HepG2 (cell line): ENCODE measurements around the gene CENPP. TPM values are rescaled to one million over a fixed set of nuclear protein-coding genes. Genes with fewer than 3 reads are reported as not detected.

Source experiments
- ATAC-seq: fragments of 200-7000 bp; cut with Tn5 transposase; 3 replicates; pipeline ENCODE4 v1.9.1; 2020; ENCODE audit warnings: mild to moderate bottlenecking, moderate library complexity
- BruUV-seq: library from RNA; stranded (reverse); fragments of 400-500 nt; replicated peaks from 2 replicates; lab custom pipeline; 2021; lab: Mats Ljungman, UMichigan
- CTCF ChIA-PET: fragments of 300-600 bp; formaldehyde crosslinking; extraction: SDS; loops from one replicate; lab custom pipeline; 2021; ENCODE audit warnings: low total read pairs, inconsistent platforms, low intra/inter-chr PET ratio; lab: Yijun Ruan, JAX
- POLR2A ChIA-PET: fragments of 350-600 bp; sonication (Branson Sonifier 250); formaldehyde crosslinking; loops from one replicate; lab custom pipeline; 2020; ENCODE audit warnings: antibody characterized with exemption, inconsistent platforms; lab: Yijun Ruan, JAX
- DNase-seq: peaks from one replicate; pipeline ENCODE4 v3.0.0-alpha.2; 2015; ENCODE audit warnings: low spot score
- FAIRE-seq: peaks from 3 replicates; lab custom pipeline; 2011; peaks lifted over from hg19 to GRCh38; lab: Jason Lieb, UNC
- H2AFZ ChIP-seq: one replicate; pipeline ENCODE4 v1.6.1; 2011; ENCODE audit warnings: low read length, inconsistent platforms
- H3K27ac ChIP-seq: fragments of 300-600 bp; 3 replicates; pipeline ENCODE4 v1.8.0; 2011; ENCODE audit warnings: mixed run types, mild to moderate bottlenecking, mixed read lengths, low read length, inconsistent platforms; ENCODE audit not compliant: insufficient read depth; ENCODE audit errors: extremely low read length
- H3K27me3 ChIP-seq, 2 experiments: fragments of 200-600 bp in 1 of 2; 2 replicates in 1 of 2; 3 replicates in 1 of 2; pipeline versions ENCODE4 v1.6.0 to v1.8.0; 2011; ENCODE audit warnings: low read length in 2 of 2, mild to moderate bottlenecking in 2 of 2, moderate library complexity in 2 of 2, inconsistent platforms in 1 of 2; ENCODE audit not compliant: insufficient read depth in 2 of 2, control insufficient read depth in 1 of 2
- H3K36me3 ChIP-seq, 2 experiments: fragments of 200-600 bp in 1 of 2; replicated peaks in 1 of 2; 2 replicates in 1 of 2; 3 replicates in 1 of 2; pipeline versions ENCODE4 v1.5.1 to v1.8.0; 2011; ENCODE audit warnings: low read length in 2 of 2, inconsistent platforms in 1 of 2; ENCODE audit not compliant: insufficient read depth in 2 of 2, control insufficient read depth in 1 of 2
- H3K4me1 ChIP-seq: 2 replicates; pipeline ENCODE4 v1.5.1; 2012; ENCODE audit warnings: low read length, inconsistent platforms; ENCODE audit not compliant: insufficient read depth
- H3K4me2 ChIP-seq: 2 replicates; pipeline ENCODE4 v1.6.0; 2011; ENCODE audit warnings: low read depth, low read length, inconsistent platforms
- H3K4me3 ChIP-seq, 3 experiments: fragments of 200-600 bp in 1 of 3; sonication (generic), shearing (Covaris generic) in 1 of 3; replicated peaks in 1 of 3; 2 replicates each; pipeline ENCODE4 v1.5.1; 2011 to 2016; ENCODE audit warnings: low read length in 3 of 3, inconsistent platforms in 2 of 3, low read depth in 2 of 3, mild to moderate bottlenecking in 2 of 3, control low read depth in 1 of 3, mixed read lengths in 1 of 3; ENCODE audit not compliant: insufficient read depth in 1 of 3
- H3K79me2 ChIP-seq: one replicate; pipeline ENCODE4 v1.6.1; 2011; ENCODE audit warnings: low read length, inconsistent platforms; ENCODE audit not compliant: insufficient read depth
- H3K9ac ChIP-seq: 2 replicates; pipeline ENCODE4 v1.6.0; 2011; ENCODE audit warnings: mild to moderate bottlenecking, low read depth, low read length, inconsistent platforms; ENCODE audit not compliant: insufficient read depth
- H3K9me3 ChIP-seq: 2 replicates; pipeline ENCODE4 v1.5.1; 2012; ENCODE audit warnings: mild to moderate bottlenecking, low read length
- H4K20me1 ChIP-seq: 2 replicates; pipeline ENCODE4 v1.6.0; 2011; ENCODE audit warnings: inconsistent platforms, mild to moderate bottlenecking, low read length, moderate library complexity; ENCODE audit not compliant: insufficient read depth
- CBFB ChIP-seq: sonication (generic); formaldehyde crosslinking; IDR thresholded peaks from 2 replicates; pipeline ENCODE4 v1.4.0; 2020; ENCODE audit warnings: missing genetic modification reagents
- CCDC6 ChIP-seq: sonication (generic); formaldehyde crosslinking; IDR thresholded peaks from 2 replicates; pipeline ENCODE4 v1.8.1; 2022; ENCODE audit warnings: mild to moderate bottlenecking, missing genetic modification reagents, moderate library complexity
- CHD4 ChIP-seq: fragments of 200-600 bp; sonication (generic); IDR thresholded peaks from 2 replicates; pipeline ENCODE4 v1.7.0; 2017; ENCODE audit warnings: mild to moderate bottlenecking, low read length, borderline replicate concordance
- MTA1 ChIP-seq: sonication (generic); formaldehyde crosslinking; IDR thresholded peaks from 2 replicates; pipeline ENCODE4 v1.4.0; 2020; ENCODE audit warnings: missing genetic modification reagents, mild to moderate bottlenecking, borderline replicate concordance
- TBP ChIP-seq: sonication (generic); formaldehyde crosslinking; IDR thresholded peaks from 2 replicates; pipeline ENCODE4 v1.5.0; 2020; ENCODE audit warnings: missing genetic modification reagents
- ZNF20 ChIP-seq: sonication (generic); formaldehyde crosslinking; IDR thresholded peaks from 2 replicates; pipeline ENCODE4 v1.4.0; 2020; ENCODE audit warnings: mild to moderate bottlenecking, moderate library complexity, missing genetic modification reagents
- ZNF44 ChIP-seq: sonication (generic); formaldehyde crosslinking; IDR thresholded peaks from 2 replicates; pipeline ENCODE4 v1.5.1; 2020; ENCODE audit warnings: mild to moderate bottlenecking, missing genetic modification reagents
- ZNF570 ChIP-seq: sonication (generic); formaldehyde crosslinking; IDR thresholded peaks from 2 replicates; pipeline ENCODE4 v1.4.0; 2020; ENCODE audit warnings: mild to moderate bottlenecking, missing genetic modification reagents, borderline replicate concordance
- ZNF598 ChIP-seq: sonication (generic); formaldehyde crosslinking; IDR thresholded peaks from 2 replicates; pipeline ENCODE4 v1.5.1; 2020; ENCODE audit warnings: mild to moderate bottlenecking, missing genetic modification reagents, borderline replicate concordance
- WGBS: methylation state at CpG from one replicate; pipeline ENCODE4 v1.1.6; 2017; ENCODE audit warnings: low lambda C conversion rate; 5-methylcytosine and 5-hydroxymethylcytosine counted together
- in situ Hi-C: cut with HindIII; loops from 2 replicates; pipeline ENCODE4 v1.10.0; 2017; ENCODE audit warnings: low pct_unique_long_range_greater_than_20kb; ENCODE audit not compliant: extremely low pct_ligation_motif_present
- intact Hi-C: fragments of 100-400 bp; cut with micrococcal nuclease; formaldehyde crosslinking; loops from one replicate; pipeline ENCODE4 v1.10.0; 2022; ENCODE audit not compliant: unreplicated experiment
- polyA plus RNA-seq, 8 experiments: library from polyadenylated mRNA; depleted of rRNA in 3 of 8; stranded (reverse) in 7 of 8; unstranded in 1 of 8; fragments of >200 nt; fragmentation: Illumina TruSeq in 4 of 8; extraction: Trizol in 4 of 8; gene quantifications; 2 replicates each; pipeline versions ENCODE4 v1.2.1 to v1.2.3, GENCODE V29; 2011 to 2016; ENCODE audit warnings: low read depth in 4 of 8, missing spikeins in 1 of 8, mixed read lengths in 1 of 8; ENCODE audit not compliant: insufficient read depth in 1 of 8
- total RNA-seq, 5 experiments: library from RNA; depleted of rRNA; stranded (reverse); fragments of >200 nt; fragmentation: Illumina TruSeq; extraction: Trizol; gene quantifications; 2 replicates each; pipeline ENCODE4 v1.2.3, GENCODE V29; 2016; ENCODE audit warnings: low read depth in 1 of 5
- TF ChIP-seq, protein P1 (sequence below): sonication (generic); formaldehyde crosslinking; IDR thresholded peaks from 2 replicates; pipeline ENCODE4 v1.5.0; 2020; ENCODE audit warnings: mild to moderate bottlenecking, missing genetic modification reagents
- TF ChIP-seq, protein P2 (sequence below): sonication (generic); formaldehyde crosslinking; IDR thresholded peaks from 2 replicates; pipeline ENCODE4 v1.4.0; 2020; ENCODE audit warnings: missing genetic modification reagents
- TF ChIP-seq, protein P3 (sequence below): sonication (generic); formaldehyde crosslinking; IDR thresholded peaks from 2 replicates; pipeline ENCODE4 v1.8.0; 2022; ENCODE audit warnings: mild to moderate bottlenecking, missing genetic modification reagents
- TF ChIP-seq, protein P4 (sequence below): sonication (generic); formaldehyde crosslinking; IDR thresholded peaks from 2 replicates; pipeline ENCODE4 v1.8.0; 2022; ENCODE audit warnings: missing genetic modification reagents, mild to moderate bottlenecking, inconsistent platforms, borderline replicate concordance

CENPP gene
- total and polyA plus RNA-seq, 2 of the 13 experiments (the other 11 are each of a cell fraction or from before 2014, with no cell fraction given) = 2.0 to 11.4 TPM

DNA sequence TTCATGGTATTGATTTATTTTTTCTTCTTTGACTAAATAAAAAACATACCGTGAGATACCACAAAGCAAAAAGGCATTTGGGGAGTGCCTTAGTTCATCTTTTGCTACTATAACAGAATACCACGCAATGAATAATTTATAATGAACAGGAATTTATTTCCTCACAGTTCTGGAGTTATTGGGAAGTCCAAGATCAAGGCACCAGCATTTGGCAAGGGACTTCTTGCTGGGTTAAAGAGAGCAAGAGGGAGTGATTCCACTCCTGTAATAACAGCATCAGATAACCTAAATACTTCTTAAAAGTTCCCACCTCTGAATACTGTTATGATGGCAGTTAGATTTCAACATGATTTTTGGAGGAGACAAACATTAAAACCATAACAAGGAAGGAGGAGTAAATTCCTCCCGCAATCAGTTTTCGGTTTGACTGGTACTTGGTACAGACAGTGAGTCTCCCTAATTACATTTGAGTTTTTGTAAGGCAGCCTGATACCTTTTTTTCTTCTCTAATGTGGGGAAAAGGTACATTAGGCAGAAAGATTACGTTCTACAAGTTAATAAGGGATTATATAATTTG is 107.3 kb downstream of the CENPP start (continued):
- TF ChIP-seq, protein P1, sequence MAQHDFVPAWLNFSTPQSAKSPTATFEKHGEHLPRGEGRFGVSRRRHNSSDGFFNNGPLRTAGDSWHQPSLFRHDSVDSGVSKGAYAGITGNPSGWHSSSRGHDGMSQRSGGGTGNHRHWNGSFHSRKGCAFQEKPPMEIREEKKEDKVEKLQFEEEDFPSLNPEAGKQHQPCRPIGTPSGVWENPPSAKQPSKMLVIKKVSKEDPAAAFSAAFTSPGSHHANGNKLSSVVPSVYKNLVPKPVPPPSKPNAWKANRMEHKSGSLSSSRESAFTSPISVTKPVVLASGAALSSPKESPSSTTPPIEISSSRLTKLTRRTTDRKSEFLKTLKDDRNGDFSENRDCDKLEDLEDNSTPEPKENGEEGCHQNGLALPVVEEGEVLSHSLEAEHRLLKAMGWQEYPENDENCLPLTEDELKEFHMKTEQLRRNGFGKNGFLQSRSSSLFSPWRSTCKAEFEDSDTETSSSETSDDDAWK (CRISPR knock-in tag) = no peak
- TF ChIP-seq, all 625 proteins: peak for 0

DNA sequence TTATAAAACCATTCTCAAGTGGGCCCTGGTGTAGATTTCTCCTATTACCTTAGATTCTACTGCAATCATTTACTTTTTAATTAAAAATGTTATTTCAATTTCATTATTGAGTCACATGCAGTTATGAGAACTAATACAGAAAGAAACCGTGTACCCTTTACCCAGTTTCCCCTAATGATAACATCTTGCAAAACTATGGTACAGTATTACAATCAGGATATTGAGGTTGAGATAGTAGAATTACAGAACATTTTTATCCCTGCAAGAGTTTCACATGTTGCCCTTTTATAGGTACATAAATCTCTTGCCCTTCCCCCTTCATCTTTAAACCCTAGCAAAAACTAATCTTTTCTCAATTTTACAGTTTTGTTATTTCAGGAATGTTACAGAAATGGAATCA is 109.5 kb downstream of the CENPP start:
- Histone ChIP-seq H3K4me1 (no peaks in the 10 kb centered on the region), H3K9ac (no peak overlapping the region), H2AFZ (no peak overlapping the region), H3K4me2 (no peak overlapping the region), H3K36me3 (no peaks in the 10 kb centered on the region), H3K9me3 (no peaks in the 10 kb centered on the region), H3K27ac (no peak overlapping the region), H3K4me3 (no peak overlapping the region), H4K20me1 (no peaks in the 10 kb centered on the region), H3K79me2 (no peaks in the 10 kb centered on the region), H3K27me3 (no peaks in the 10 kb centered on the region)
- CTCF ChIA-PET = no interaction called here
- POLR2A ChIA-PET = no interaction called here
- in situ Hi-C loops = loop anchor here (25.0 kb wide), 1 partner anchor 298 kb away; no protein-coding TSS in a partner anchor
- ATAC-seq (no peak), FAIRE-seq (no peak), DNase-seq (no peak)
- BruUV-seq = no TSS peak
- WGBS = 69% methylated on average over 1 of the region's 1 CpG
- TF ChIP-seq CHD4 (no peak), ZNF44 (CRISPR knock-in tag) (no peak), ZNF570 (CRISPR knock-in tag) (no peak), ZNF598 (CRISPR knock-in tag) (no peak), MTA1 (CRISPR knock-in tag) (no peak), CBFB (CRISPR knock-in tag) (no peak), TBP (no peak), ZNF20 (no peak), CCDC6 (CRISPR knock-in tag) (no peak)
- TF ChIP-seq, protein P2, sequence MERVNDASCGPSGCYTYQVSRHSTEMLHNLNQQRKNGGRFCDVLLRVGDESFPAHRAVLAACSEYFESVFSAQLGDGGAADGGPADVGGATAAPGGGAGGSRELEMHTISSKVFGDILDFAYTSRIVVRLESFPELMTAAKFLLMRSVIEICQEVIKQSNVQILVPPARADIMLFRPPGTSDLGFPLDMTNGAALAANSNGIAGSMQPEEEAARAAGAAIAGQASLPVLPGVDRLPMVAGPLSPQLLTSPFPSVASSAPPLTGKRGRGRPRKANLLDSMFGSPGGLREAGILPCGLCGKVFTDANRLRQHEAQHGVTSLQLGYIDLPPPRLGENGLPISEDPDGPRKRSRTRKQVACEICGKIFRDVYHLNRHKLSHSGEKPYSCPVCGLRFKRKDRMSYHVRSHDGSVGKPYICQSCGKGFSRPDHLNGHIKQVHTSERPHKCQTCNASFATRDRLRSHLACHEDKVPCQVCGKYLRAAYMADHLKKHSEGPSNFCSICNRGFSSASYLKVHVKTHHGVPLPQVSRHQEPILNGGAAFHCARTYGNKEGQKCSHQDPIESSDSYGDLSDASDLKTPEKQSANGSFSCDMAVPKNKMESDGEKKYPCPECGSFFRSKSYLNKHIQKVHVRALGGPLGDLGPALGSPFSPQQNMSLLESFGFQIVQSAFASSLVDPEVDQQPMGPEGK (CRISPR knock-in tag) = no peak
- TF ChIP-seq, protein P3, sequence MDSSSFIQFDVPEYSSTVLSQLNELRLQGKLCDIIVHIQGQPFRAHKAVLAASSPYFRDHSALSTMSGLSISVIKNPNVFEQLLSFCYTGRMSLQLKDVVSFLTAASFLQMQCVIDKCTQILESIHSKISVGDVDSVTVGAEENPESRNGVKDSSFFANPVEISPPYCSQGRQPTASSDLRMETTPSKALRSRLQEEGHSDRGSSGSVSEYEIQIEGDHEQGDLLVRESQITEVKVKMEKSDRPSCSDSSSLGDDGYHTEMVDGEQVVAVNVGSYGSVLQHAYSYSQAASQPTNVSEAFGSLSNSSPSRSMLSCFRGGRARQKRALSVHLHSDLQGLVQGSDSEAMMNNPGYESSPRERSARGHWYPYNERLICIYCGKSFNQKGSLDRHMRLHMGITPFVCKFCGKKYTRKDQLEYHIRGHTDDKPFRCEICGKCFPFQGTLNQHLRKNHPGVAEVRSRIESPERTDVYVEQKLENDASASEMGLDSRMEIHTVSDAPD (CRISPR knock-in tag) = no peak
- TF ChIP-seq, protein P4, sequence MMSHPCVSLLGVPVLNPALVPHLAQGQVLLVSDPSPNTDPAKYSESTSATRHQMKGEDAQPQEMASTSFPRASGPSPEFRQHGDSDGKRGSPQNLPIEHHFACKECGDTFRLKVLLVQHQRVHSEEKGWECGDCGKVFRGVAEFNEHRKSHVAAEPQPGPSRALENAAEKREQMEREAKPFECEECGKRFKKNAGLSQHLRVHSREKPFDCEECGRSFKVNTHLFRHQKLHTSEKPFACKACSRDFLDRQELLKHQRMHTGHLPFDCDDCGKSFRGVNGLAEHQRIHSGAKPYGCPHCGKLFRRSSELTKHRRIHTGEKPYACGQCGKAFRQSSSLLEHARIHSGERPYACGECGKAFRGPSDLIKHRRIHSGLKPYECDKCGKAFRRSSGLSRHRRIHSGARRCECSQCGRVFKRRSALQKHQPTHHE (CRISPR knock-in tag) = no peak
- intact Hi-C loops = loop anchor here (5.0 kb wide), 1 partner anchor 298 kb away; no protein-coding TSS in a partner anchor
